ENCODE data around the gene SMAD7. TPM values are rescaled to one million over a fixed set of nuclear protein-coding genes. Genes with fewer than 3 reads are reported as not detected.

SMAD7 gene
- polyA plus RNA-seq, 2 of the 4 experiments (the other 2 are of a cell fraction): 19.9 to 26.9 TPM

GRCh38 chr18:48887905-48888772 is 62.6 kb downstream of the SMAD7 start:
- ATAC-seq: no peak
- H3K27ac ChIP-seq: no peak overlapping the region
- 91% methylated on average over 16 of the region's 18 CpGs for WGBS (ENCODE audit: missing lambda C conversion rate)
- FAIRE-seq: no peak
- no peak overlapping the region for H3K4me3 ChIP-seq
- ChIA-PET POLR2A (no interaction called here), CTCF (no interaction called here)
- no peak overlapping the region for H3K4me2 ChIP-seq
- TF ChIP-seq JUNB (IDR thresholded peaks at IDR 0.05) (no peak), ZC3H11A (IDR thresholded peaks at IDR 0.05) (no peak), FOSB (CRISPR knock-in tag; IDR thresholded peaks at IDR 0.05) (no peak), HOXB5 (CRISPR knock-in tag; IDR thresholded peaks at IDR 0.05) (no peak), NR3C1 (IDR thresholded peaks at IDR 0.05) (no peak), ATOH8 (CRISPR knock-in tag; IDR thresholded peaks at IDR 0.05; ENCODE audit: low read depth) (no peak), FOSL2 (IDR thresholded peaks at IDR 0.05) (no peak), FOSL2 (CRISPR knock-in tag; IDR thresholded peaks at IDR 0.05) (no peak)
- TF ChIP-seq, protein P1, sequence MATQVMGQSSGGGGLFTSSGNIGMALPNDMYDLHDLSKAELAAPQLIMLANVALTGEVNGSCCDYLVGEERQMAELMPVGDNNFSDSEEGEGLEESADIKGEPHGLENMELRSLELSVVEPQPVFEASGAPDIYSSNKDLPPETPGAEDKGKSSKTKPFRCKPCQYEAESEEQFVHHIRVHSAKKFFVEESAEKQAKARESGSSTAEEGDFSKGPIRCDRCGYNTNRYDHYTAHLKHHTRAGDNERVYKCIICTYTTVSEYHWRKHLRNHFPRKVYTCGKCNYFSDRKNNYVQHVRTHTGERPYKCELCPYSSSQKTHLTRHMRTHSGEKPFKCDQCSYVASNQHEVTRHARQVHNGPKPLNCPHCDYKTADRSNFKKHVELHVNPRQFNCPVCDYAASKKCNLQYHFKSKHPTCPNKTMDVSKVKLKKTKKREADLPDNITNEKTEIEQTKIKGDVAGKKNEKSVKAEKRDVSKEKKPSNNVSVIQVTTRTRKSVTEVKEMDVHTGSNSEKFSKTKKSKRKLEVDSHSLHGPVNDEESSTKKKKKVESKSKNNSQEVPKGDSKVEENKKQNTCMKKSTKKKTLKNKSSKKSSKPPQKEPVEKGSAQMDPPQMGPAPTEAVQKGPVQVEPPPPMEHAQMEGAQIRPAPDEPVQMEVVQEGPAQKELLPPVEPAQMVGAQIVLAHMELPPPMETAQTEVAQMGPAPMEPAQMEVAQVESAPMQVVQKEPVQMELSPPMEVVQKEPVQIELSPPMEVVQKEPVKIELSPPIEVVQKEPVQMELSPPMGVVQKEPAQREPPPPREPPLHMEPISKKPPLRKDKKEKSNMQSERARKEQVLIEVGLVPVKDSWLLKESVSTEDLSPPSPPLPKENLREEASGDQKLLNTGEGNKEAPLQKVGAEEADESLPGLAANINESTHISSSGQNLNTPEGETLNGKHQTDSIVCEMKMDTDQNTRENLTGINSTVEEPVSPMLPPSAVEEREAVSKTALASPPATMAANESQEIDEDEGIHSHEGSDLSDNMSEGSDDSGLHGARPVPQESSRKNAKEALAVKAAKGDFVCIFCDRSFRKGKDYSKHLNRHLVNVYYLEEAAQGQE (IDR thresholded peaks at IDR 0.05): no peak
- DNase-seq (ENCODE audit: low read depth in 1 of 2, low spot score in 1 of 2): no peak
- H3K9me3 ChIP-seq: no peaks in the 10 kb centered on the region
- no peaks in the 10 kb centered on the region for H3K4me1 ChIP-seq

DNA sequence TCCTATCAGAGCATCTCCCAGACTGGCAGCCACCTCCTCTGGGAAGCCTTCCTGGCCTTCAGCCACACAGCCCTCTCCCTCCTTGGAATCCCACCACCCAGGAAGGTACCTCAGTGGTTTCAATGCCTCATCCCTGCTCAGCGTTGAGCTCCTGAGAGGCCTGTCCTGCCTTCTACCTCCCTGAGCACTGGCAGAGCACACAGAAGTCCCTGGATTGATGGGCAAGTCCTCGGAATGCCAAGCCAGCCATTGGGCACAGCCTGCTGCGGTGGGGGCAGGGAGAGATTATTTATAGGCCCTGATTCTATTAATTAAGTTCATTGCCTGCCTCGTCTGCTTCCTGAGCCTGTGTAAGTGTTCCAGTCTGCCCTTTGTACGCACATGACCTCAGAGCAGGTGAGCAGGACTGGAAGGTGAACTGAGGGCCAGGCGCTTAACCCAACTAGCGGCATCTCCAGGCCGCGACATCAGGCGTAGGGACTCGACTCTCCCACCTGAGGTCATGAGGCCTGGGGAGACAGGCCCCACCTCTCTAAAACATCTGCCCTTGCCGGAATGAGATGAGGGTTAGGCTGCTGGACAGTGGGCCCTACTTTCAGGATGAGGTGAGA is 63.4 kb downstream of the SMAD7 start:
- POLR2A ChIA-PET: no interaction called here
- H3K9me3 ChIP-seq: no peaks in the 10 kb centered on the region
- DNase-seq (ENCODE audit: low read depth in 1 of 2, low spot score in 1 of 2): no peak
- no CpG with 5 or more reads among the region's 12 CpGs for WGBS (ENCODE audit: missing lambda C conversion rate)
- FAIRE-seq: no peak
- no peak overlapping the region for H3K4me2 ChIP-seq
- TF ChIP-seq RNF2 (IDR thresholded peaks at IDR 0.05; ENCODE audit: borderline replicate concordance, low read depth) (no peak), ATOH8 (CRISPR knock-in tag; IDR thresholded peaks at IDR 0.05; ENCODE audit: low read depth) (no peak), CHD4 (IDR thresholded peaks at IDR 0.05; ENCODE audit: borderline replicate concordance) (no peak), TFCP2L1 (CRISPR knock-in tag; IDR thresholded peaks at IDR 0.05) (no peak), KDM1A (IDR thresholded peaks at IDR 0.05; ENCODE audit: low read depth) (no peak)
- TF ChIP-seq, protein P2, sequence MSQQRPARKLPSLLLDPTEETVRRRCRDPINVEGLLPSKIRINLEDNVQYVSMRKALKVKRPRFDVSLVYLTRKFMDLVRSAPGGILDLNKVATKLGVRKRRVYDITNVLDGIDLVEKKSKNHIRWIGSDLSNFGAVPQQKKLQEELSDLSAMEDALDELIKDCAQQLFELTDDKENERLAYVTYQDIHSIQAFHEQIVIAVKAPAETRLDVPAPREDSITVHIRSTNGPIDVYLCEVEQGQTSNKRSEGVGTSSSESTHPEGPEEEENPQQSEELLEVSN (IDR thresholded peaks at IDR 0.05; ENCODE audit: borderline replicate concordance, low read depth): no peak
- H3K4me1 ChIP-seq: no peaks in the 10 kb centered on the region
- CTCF ChIA-PET: no interaction called here
- H3K4me3 ChIP-seq: no peak overlapping the region
- ATAC-seq: no peak
- H3K27ac ChIP-seq: no peak overlapping the region

Measured in A549 (cell line).